OCI-LY1 (cell line): ENCODE measurements around the gene TMEM212.

Experiments used
- H2AFZ ChIP-seq: fragments of 200-600 bp; sonication (generic), shearing (Covaris generic); 2 replicates; pipeline ENCODE4 v1.6.0; 2014; ENCODE audit warnings: antibody characterized with exemption, mild to moderate bottlenecking, low read length
- H3F3A ChIP-seq: fragments of 200-600 bp; sonication (generic), shearing (Covaris generic); 2 replicates; pipeline ENCODE4 v1.6.0; 2014; ENCODE audit warnings: mild to moderate bottlenecking, antibody characterized with exemption, low read length, moderate library complexity; ENCODE audit not compliant: insufficient read depth
- H3K27ac ChIP-seq: fragments of 200-600 bp; sonication (generic); 2 replicates; pipeline ENCODE4 v1.5.1; 2014; ENCODE audit warnings: low read length, mixed run types, mild to moderate bottlenecking, low read depth; ENCODE audit not compliant: poor library complexity, severe bottlenecking
- H3K27me3 ChIP-seq: fragments of 200-600 bp; sonication (generic); 2 replicates; pipeline ENCODE4 v1.6.0; 2014; ENCODE audit warnings: antibody characterized with exemption, mild to moderate bottlenecking, low read length, moderate library complexity; ENCODE audit not compliant: insufficient read depth
- H3K36me3 ChIP-seq: fragments of 200-600 bp; sonication (generic); 2 replicates; pipeline ENCODE4 v1.6.1; 2014; ENCODE audit warnings: mild to moderate bottlenecking, antibody characterized with exemption, low read length, moderate library complexity, mixed read lengths; ENCODE audit not compliant: insufficient read depth
- H3K4me1 ChIP-seq: fragments of 200-600 bp; sonication (generic); 2 replicates; pipeline ENCODE4 v1.5.1; 2014; ENCODE audit warnings: mild to moderate bottlenecking, low read length, moderate library complexity; ENCODE audit not compliant: insufficient read depth, severe bottlenecking
- H3K4me2 ChIP-seq: fragments of 200-600 bp; sonication (generic), shearing (Covaris generic); 2 replicates; pipeline ENCODE4 v1.6.1; 2014; ENCODE audit warnings: low read length
- H3K4me3 ChIP-seq: fragments of 200-600 bp; sonication (generic); 2 replicates; pipeline ENCODE4 v1.5.1; 2014; ENCODE audit warnings: low read length, low read depth, mild to moderate bottlenecking, mixed read lengths; ENCODE audit not compliant: poor library complexity, severe bottlenecking
- H3K79me2 ChIP-seq: fragments of 200-600 bp; shearing (Covaris generic); 2 replicates; pipeline ENCODE4 v1.6.1; 2016; ENCODE audit warnings: mixed run types, low read length, mixed read lengths; ENCODE audit not compliant: insufficient read depth
- H3K9ac ChIP-seq: fragments of 200-600 bp; sonication (generic), shearing (Covaris generic); 2 replicates; pipeline ENCODE4 v1.6.1; 2014; ENCODE audit warnings: mild to moderate bottlenecking, low read length, mixed read lengths
- H3K9me2 ChIP-seq: fragments of 200-600 bp; sonication (generic), shearing (Covaris generic); 2 replicates; pipeline ENCODE4 v1.6.1; 2014; ENCODE audit warnings: low read depth, mild to moderate bottlenecking, low read length, mixed read lengths
- H3K9me3 ChIP-seq: fragments of 200-600 bp; shearing (Covaris generic); 2 replicates; pipeline ENCODE4 v1.6.1; 2014; ENCODE audit warnings: low read length, mixed read lengths
- H4K20me1 ChIP-seq: fragments of 200-600 bp; sonication (generic), shearing (Covaris generic); 2 replicates; pipeline ENCODE4 v1.6.0; 2016; ENCODE audit warnings: mild to moderate bottlenecking, low read length; ENCODE audit not compliant: insufficient read depth
- CTCF ChIP-seq: fragments of 200-600 bp; sonication (generic), shearing (Covaris generic); IDR thresholded peaks from 2 replicates; pipeline ENCODE4 v1.5.1; 2017; ENCODE audit warnings: mild to moderate bottlenecking, antibody characterized with exemption, low read length, moderate library complexity, mixed read lengths
- EZH2 ChIP-seq: fragments of 200-600 bp; sonication (generic), shearing (Covaris generic); IDR thresholded peaks from 2 replicates; pipeline ENCODE4 v1.8.0; 2017; ENCODE audit warnings: borderline replicate concordance, mixed run types, mild to moderate bottlenecking, antibody characterized with exemption, low read length, moderate library complexity, mixed read lengths

The TMEM212 gene

GRCh38 chr3:171805687-171806086 lies 37.5 kb upstream of the TMEM212 start:
- no peak overlapping the region for H3K27ac ChIP-seq
- no peaks in the 10 kb centered on the region for H3K36me3 ChIP-seq
- H3F3A ChIP-seq, result no peaks in the 10 kb centered on the region
- no peak overlapping the region for H3K9ac ChIP-seq
- H3K4me1 ChIP-seq, result no peaks in the 10 kb centered on the region
- H3K4me2 ChIP-seq, result no peak overlapping the region
- no peak overlapping the region for H3K4me3 ChIP-seq
- H3K9me2 ChIP-seq, result no peaks in the 10 kb centered on the region
- no peak for TF ChIP-seq EZH2
- TF ChIP-seq CTCF, result no peak
- H4K20me1 ChIP-seq, result no peaks in the 10 kb centered on the region
- no peaks in the 10 kb centered on the region for H3K27me3 ChIP-seq
- H3K9me3 ChIP-seq, result no peaks in the 10 kb centered on the region
- H2AFZ ChIP-seq, result no peak overlapping the region
- H3K79me2 ChIP-seq, result no peaks in the 10 kb centered on the region

GRCh38 chr3:171806200-171807128 lies 36.7 kb upstream of the TMEM212 start:
- no peak overlapping the region for H2AFZ ChIP-seq
- no peak overlapping the region for H3K9ac ChIP-seq
- no peak overlapping the region for H3K4me2 ChIP-seq
- H3K4me3 ChIP-seq, result no peak overlapping the region
- no peaks in the 10 kb centered on the region for H3K9me3 ChIP-seq
- no peaks in the 10 kb centered on the region for H4K20me1 ChIP-seq
- no peaks in the 10 kb centered on the region for H3K9me2 ChIP-seq
- no peaks in the 10 kb centered on the region for H3K4me1 ChIP-seq
- TF ChIP-seq EZH2 (no peak), CTCF (no peak)
- H3F3A ChIP-seq, result no peaks in the 10 kb centered on the region
- no peak overlapping the region for H3K27ac ChIP-seq
- H3K36me3 ChIP-seq, result no peaks in the 10 kb centered on the region
- H3K79me2 ChIP-seq, result no peaks in the 10 kb centered on the region
- no peaks in the 10 kb centered on the region for H3K27me3 ChIP-seq

- Histone ChIP-seq H4K20me1 (no peaks in the 10 kb centered on the region), H3K9me3 (no peaks in the 10 kb centered on the region), H3K4me3 (no peak overlapping the region), H3K36me3 (no peaks in the 10 kb centered on the region), H3K4me2 (no peak overlapping the region), H3K9ac (no peak overlapping the region), H3K79me2 (no peaks in the 10 kb centered on the region), H3K4me1 (no peaks in the 10 kb centered on the region), H3F3A (no peaks in the 10 kb centered on the region), H3K27me3 (no peaks in the 10 kb centered on the region), H2AFZ (no peak overlapping the region), H3K9me2 (no peaks in the 10 kb centered on the region), H3K27ac (no peak overlapping the region)
- TF ChIP-seq CTCF (no peak), EZH2 (no peak)
These were observed 35.9 kb upstream of the TMEM212 start for GRCh38 chr3:171807129-171807675.
